HG03025 (cell line): ENCODE results near the gene CRYBB1.
"Not testable (repeated sequence)": the region's sequence is repeated elsewhere in the genome, so short reads cannot be mapped to it uniquely, and the experiment has no call there.

Experiments used
- ATAC-seq: cut with Tn5 transposase; IDR thresholded peaks from one replicate; pipeline ENCODE4 v1.9.1; 2021; ENCODE audit warnings: mild to moderate bottlenecking, moderate library complexity; ENCODE audit not compliant: unreplicated experiment, low FRiP score

Gene CRYBB1

DNA sequence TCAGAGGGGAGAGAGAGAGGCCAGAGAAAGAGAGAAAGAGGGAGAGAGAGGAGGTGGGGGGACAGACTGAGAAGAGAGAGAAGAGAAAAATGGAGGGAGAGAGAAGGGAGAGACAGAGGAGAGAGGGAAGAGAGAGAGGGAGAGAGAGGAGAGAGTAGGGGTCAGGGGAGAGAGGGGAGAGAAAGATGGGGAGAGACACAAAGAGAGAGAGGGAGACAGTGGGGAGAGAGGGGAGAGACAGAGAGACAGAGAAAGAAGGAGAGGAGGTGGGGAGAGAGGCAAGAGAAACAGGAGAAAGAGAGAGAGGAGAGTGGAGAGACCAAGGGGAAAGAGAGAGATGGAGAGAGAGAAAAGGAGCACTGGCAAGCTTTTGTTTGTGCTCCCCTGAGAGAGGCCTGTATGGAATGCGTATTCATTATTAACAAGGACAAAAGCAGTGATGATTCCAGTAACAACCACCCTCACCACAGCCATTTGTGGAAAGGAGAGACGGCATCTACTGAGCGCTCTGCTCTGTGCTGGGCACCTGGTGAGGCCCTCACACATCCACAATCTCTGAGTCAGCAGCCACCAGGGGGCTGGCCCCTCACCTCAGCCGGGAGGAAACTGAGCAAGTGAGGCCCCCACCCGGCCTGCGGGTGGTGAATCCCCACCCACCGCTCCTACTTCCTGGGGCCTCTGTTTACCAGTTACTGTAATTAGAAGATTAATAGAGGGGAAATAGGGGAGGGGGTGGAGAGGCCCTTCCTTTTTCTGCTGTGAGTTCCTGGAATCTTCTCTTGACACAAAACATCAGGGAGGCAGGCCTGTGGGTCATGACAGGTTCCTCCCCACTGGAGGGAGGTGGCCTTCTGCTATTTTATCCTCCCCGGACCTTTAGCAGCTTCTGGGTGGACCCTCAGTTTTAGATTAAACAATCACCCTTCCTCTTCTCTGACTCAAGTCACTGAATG lies 24.9 kb upstream of the CRYBB1 start:
- ATAC-seq = no peak

DNA sequence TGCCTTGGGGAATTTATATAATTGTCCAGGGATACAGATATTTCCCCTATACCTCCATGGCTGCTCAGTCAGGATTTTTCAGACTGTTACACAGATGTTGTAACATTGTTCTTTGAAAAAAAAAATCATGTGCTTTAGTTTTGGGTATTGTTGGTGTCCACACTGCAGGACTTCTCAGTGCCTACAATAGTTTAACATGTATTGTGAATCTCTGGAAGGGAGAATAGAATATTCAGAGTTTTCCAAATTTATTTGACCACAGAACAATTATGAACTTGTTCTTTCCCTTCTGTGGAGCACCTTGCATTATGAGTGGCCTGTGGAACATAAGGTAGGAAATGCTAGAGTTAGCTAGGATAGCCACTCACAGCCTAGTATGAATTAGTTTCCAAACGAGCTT lies 18.5 kb upstream of the CRYBB1 start:
- ATAC-seq = no peak

DNA sequence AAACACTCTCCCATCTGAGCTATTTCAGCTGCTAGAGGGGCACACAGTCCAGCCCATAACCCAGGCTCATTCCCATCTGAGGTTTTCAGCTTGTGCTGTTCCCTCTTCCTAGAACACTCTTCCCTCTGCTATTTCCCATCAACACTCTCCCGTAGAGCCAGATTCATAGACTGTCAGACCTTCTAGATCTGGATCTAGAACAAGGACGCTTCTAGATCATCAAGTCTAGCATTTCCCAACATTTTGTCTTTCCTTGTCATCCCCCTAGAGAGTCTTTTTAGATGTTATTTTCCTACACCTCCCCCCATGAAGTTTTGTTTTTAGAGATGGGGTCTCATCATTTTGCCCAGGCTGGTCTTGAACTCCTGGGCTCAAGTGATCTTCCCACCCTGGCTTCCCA lies 17.3 kb upstream of the CRYBB1 start:
- ATAC-seq = no peak

DNA sequence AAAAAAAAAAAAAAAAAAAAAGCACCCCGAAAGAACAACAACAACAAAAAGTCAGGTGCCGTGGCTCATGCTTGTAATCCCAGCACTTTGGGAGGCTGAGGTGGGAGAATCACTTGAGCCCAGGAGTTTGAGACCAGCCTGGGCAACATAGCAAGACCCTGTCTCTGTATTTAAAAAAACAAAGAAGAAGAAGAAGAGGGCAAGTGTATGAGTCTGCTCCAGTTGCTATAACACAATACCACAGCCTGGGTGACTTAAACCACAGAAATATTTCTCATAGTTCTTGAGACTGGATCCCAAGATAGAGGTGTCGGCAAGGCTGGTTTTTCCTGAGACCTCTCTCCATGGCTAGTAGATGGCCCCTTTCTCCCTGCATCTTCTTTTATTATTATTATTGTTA lies 16.4 kb upstream of the CRYBB1 start:
- ATAC-seq = no peak

DNA sequence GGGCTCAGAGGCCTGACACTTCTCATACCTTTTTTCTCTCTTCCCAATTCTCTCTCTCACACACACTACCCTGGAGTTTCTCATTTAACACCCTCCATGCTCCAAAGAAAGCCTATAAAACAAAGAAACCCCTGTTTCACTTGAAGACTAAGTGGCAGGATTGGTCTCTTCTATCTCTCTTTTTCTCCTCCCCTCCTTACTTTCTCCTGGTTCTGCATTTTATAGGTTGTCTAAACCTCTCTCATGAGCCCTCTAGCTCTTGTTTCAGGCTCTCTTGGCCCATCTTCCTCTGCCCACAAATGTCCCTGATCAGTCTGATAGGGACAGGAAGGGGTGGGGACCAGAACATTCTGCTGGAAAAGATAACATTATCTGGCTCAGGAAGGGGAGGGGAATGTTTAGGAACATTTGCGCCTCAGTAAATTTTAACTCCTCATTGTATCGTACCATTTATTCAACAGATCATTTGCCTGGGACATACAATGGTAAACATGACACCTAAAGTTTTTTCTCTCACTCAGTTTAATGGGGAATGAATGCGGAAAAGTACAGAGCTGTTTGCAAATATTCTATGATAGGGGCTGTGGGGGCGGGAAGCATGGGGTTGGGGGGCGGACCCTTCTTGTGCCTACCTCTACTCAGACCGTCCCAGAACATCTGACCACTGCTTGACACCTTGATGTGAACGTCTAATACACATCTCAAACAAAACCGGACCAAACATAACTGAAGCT lies 14.8 kb upstream of the CRYBB1 start:
- ATAC-seq = no peak

DNA sequence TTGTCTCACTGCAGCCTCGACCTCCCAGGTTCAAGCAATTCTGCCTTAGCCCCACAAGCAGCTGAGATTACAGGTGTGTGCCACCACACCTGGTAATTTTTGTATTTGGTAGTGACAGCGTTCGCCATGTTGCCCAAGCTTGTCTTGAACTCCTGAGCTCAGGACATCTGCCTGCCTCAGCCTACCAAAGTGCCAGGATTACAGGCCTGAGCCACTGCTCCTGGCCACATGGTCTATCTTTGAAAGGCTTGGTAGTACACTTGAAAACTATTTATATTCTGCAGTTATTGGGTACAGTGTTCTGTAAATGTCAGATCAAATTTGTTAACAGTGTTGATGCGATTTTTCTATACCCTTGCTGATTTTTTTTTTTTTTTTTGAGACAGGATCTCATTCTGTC lies 13.5 kb upstream of the CRYBB1 start:
- no peak for ATAC-seq

DNA sequence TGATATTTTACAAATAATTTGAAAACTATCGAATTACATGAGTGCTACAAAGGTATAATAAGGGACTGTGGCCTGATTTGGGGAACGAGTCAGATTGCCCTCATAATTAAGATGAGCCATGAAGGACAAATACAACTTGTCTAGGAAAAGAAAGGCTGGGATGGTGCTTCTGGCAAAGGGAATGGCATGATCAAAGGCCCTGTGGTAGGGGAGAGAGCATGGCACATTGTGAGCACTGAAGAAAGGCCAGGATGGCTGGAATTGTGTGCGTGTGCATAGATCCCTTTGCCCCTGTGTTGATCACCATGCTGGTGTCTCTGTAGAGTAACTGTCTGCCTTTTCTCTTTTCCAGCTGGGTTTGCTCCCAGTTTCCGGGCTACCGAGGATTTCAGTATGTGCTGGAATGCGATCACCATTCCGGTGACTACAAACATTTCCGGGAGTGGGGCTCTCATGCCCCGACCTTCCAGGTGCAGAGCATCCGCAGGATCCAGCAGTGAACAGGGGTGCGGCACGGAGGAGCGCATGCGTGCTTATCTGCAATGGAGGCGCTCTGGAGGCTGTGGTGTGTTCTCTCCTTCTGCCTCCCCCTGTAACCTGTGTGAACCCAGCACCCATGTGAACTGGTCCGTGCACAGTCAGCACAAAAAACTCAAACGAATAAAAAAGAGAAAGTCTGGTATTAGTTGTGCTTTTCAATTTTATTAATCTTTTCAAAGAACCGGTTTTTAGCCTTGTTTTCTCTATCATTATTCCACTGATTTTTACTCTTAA lies 12.3 kb upstream of the CRYBB1 start:
- no peak for ATAC-seq

DNA sequence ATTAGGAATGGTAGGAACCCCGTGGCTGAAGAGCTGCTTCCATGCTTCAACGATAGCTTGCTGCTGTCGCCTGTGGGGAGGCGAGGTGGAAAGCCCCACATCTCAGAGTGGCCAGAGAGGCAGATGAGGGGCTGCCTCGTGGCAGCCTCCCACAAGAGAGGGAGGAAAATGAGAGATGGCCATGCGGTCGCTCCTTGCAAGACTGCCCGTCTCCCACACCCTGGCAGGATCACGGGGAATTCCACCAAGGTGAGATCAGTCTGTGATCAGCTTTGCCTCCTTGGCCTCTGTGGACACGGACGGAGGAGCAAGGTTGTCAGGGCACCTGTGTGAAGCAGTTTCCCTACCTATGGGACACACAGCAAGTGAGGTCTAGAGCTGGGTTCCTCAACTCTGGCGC lies 7.0 kb upstream of the CRYBB1 start:
- ATAC-seq = no peak

DNA sequence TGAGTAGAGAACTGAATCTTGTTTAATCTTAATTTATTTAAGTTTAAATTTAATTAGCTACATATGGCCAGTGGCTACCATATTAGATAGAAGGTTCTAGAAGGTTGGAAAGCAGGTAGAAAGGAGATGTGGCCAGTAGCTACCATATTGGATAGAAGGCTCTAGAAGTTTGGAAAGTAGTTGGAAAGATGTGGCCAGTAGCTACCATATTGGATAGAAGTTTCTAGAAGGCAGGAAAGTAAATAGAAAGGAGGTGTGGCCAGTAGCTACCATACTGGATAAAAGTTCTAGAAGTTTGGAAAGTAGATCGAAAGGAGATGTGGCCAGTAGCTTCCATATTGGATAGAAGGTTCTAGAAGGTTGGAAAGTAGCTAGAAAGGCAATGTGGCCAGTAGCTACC lies 6.2 kb upstream of the CRYBB1 start:
- ATAC-seq = no peak

DNA sequence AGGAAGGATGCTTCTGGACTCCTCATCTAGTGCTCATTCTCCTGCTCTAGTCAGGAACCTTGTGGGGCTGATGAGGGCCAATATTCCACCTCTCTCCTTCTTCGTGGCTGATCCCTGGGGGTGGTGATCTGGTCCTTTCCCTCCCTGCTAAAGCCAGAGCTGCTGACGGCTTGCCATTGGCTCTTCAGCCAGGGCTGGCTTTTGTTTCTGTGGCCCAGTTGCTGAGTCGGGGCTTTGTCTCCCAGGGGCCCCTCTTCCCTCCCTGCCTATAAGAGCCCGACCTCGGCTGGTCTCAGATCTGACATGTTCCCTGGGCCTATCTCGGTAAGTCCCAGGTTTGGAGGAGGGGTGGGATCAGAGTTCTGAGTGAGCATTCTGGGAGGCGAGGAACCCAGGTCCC lies 3.8 kb upstream of the CRYBB1 start, which contains the start of gene CRYBA4:
TSS of gene CRYBA4 (plus strand) at position 301 of the 400 bp plus-strand sequence. CDS start 634 bp downstream, outside the sequence.
- ATAC-seq = no peak

DNA sequence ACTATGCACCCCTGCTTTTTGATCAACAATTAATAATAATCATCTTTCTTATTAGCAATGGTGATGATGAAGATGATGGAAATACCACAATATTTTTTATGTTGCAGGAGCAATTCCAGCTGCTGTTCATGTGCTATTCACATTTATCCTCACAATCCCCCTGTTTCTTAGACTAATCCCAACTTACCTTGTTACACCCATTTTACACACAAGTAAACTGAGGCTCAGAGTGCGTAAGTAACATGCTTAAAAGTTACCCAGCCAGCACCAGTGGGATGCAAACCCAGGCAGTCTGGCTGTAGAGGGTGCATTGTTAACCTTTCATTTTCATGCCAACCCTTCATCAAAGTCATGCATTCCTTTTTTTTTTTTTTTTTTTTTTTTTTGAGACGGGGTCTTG lies 2.4 kb upstream of the CRYBB1 start:
- no peak for ATAC-seq

DNA sequence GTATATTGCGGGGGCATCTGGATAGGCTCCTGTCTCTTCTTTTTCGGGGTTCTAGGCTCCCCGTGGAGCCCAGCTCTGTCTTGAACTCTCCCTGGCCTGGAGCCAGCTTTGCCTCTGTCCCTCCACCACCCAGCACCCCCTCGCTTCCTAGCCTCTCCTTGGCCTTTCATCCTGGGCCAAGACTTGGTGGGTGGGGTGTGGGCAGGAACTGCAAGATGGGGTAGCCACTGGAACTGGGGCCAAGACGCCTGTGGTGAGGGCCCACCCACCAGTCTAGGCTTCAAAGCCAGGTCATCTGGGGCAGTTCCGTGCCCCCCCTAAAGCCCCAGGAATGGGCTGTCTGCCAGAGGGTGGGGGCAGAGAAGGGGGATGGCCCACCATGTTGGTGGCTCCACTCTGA lies 1.7 kb upstream of the CRYBB1 start:
- ATAC-seq = no peak

DNA sequence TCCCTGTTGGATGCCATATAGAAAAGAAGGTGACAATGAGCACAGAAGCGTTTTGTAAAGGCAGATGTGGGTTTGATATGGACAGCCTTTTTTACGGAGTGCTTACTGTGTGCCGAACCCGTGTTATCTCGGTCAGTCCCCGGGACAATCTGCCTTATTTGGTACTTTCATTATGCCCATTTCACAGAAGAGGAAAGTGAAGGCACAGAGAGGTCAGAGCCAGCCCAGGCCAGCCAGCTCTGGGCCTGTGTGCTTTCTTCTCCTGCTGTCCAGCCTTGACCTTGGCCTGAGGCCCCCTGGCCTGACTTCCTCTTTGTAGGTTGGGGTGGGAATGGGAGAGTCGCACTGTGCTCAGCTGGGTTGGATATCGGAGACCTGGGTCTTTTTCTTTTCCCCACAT lies 628 bp upstream of the CRYBB1 start:
- ATAC-seq = no peak

DNA sequence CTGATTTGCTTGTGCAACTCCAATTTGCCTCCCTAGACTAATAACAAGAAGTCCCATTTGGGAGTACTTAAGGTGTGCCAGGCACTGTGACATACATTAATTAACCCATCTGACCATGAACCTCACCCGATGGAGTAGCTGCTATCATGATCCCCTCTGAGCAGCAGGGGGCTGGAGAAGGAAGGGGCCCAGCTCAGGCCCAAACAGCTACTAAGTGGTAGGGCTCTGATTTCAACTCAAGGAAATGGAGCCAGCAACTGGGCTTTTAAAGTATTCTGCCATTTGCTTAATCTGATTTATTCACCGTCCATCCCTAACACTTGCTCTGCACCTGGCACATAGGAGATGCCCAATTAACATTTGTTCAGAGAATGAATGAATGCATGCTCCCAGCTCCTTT lies 1.2 kb downstream of the CRYBB1 start:
- no peak for ATAC-seq

DNA sequence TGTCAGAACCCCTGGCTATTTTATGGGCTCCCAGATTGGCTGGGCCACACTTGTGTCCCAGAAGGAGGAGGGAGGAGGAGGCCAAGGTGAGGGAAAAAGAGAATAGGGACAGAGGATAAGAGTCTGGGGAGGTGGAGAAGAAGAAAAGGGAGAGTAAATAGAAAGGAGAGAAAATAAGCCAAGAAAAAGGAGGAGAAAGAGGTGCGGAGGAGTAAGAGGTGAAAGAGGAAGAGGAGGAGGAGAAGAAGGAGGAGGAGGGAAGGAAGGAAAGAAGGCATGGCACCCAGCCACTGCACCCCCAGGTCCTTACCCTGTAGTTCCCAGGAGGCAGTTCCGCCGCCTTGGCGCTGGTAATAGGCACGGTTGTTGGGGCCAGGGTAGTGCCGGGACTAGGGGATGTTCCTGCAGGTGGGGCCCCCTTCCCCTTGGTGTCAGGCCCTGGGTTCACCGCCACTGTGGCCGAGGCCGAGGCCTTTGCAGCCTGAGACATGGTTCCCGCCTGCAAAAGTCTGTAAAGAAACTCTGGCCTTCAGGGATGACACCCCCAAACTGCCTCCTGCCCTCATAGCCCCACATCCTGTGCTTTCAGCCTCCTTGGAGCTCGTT lies 1.9 kb downstream of the CRYBB1 start:
- ATAC-seq = no peak

DNA sequence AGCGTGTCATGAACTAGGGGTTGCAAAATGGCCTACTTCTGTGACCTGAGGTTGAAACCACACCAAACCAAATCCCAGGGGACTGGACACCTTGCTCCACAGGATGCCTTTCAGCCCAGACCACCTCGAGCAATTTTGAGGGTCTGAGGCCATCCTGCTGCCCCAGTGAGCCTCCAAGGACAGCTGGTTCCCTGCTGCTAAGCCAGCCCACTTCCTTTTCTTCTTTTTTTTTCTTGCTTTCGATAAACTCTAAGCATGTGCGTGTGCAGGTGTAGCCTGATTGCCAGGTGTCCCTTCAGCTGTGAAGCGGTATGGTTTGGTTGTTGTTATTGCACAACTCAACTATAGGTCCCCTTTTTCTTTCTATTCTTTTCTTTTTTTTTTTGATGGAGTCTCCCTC lies 2.7 kb downstream of the CRYBB1 start:
- no peak for ATAC-seq

DNA sequence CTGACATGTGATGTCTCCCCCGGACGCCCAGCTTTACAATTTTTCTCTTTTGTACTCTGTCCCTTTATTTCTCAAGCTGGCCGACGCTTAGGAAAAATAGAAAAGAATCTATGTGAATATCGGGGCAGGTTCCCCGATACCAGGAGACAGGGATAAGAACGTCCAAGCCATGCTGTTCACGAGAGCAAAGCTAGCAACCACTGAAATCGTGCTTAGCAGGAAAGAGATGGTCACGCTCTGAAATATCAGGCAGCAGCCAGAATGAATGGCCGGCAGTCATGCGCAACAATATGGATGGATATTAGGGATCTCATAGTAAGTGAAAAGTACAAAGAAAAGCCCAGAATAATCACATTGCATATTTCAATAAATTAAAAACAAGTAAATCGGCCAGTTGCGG lies 3.5 kb downstream of the CRYBB1 start:
- no peak for ATAC-seq

DNA sequence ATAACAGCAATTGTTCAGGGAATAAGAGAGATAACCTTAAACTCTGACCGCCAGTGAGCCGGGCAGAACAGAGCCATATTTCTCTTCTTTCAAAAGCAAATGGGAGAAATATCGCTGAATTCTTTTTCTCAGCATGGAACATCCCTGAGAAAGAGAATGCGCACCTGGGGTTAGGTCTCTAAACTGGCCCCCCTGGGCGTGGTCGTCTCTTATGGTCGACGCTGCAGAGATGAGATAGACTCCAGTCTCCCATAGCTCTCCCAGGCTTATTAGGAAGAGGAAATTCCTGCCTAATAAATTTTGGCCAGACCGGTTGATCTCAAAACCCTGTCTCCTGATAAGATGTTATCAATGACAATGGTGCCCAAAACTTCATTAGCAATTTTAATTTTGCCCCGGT lies 4.1 kb downstream of the CRYBB1 start:
- ATAC-seq = not testable (repeated sequence)

DNA sequence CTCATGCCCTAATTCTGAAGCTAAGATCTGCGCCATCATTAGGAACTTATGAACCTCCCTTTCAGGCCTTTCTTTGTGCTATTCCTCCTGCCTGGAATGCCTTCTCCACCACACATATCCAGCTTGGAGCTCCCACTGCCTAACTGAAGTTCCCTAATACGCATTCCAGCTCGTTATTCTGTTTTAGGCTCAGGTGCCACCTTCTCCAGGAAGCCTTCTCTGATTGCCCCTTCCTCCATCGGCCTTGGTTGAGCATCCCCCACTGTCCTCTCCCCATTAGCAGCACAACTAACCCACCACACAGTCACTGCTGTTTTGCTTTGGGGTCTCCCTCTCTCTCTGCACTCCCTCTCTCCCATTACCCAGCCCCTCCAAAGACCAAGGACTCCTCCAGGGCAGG lies 5.2 kb downstream of the CRYBB1 start:
- no peak for ATAC-seq

DNA sequence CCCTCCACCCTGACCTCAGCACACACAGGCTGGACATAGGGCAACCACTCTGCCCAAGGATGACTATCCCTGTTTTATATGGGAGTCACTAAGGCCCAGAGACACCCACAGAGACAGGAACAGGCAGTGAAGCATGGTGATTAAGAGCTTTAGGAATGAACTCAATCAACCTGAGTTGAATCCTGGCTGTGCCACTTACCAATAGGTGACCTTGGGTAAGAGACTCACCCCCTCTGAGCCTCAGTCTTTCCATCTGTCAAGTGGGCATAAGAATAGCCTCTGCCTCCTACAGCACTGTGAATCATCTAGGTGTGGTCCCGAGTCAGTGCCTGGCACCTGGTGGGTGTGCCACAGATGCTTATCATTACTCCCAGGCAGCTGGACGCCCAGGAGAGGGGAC lies 6.8 kb downstream of the CRYBB1 start:
- ATAC-seq = no peak
